MCF 10A (cell line): Measurements from ENCODE around the gene BNC2. TPM values are rescaled to one million over a fixed set of nuclear protein-coding genes. Genes with fewer than 3 reads are reported as not detected.

Experiments
- BruUV-seq: library from RNA; stranded (reverse); fragments of 400-500 nt; replicated peaks from 2 replicates; lab custom pipeline; 2021; lab: Mats Ljungman, UMichigan
- CTCF ChIA-PET: fragments of 300-600 bp; sonication (Branson Sonifier 250); formaldehyde crosslinking; extraction: SDS; loops from one replicate; lab custom pipeline; 2021; ENCODE audit warnings: antibody characterized with exemption, inconsistent platforms; lab: Yijun Ruan, JAX
- POLR2A ChIA-PET: fragments of 300-600, 350-650 bp; sonication (Branson Sonifier 250); formaldehyde crosslinking; extraction: SDS; loops from one replicate; lab custom pipeline; 2020; ENCODE audit warnings: antibody characterized with exemption, inconsistent platforms; lab: Yijun Ruan, JAX
- DNase-seq: peaks from one replicate; pipeline ENCODE4 v3.0.0-alpha.2; 2018; ENCODE audit not compliant: unreplicated experiment
- H3K27ac Mint-ChIP-seq: one replicate; pipeline ENCODE4 v1.8.0; 2022; ENCODE audit warnings: mild to moderate bottlenecking, low read depth, mixed read lengths; ENCODE audit not compliant: unreplicated experiment
- H3K27me3 Mint-ChIP-seq: one replicate; pipeline ENCODE4 v1.8.0; 2022; ENCODE audit warnings: mixed read lengths; ENCODE audit not compliant: insufficient read depth, unreplicated experiment
- H3K36me3 Mint-ChIP-seq: one replicate; pipeline ENCODE4 v1.8.0; 2022; ENCODE audit warnings: mild to moderate bottlenecking, moderate library complexity, mixed read lengths; ENCODE audit not compliant: insufficient read depth, unreplicated experiment
- H3K4me1 Mint-ChIP-seq: one replicate; pipeline ENCODE4 v1.8.0; 2022; ENCODE audit warnings: mixed read lengths; ENCODE audit not compliant: insufficient read depth, unreplicated experiment
- H3K4me3 Mint-ChIP-seq: one replicate; pipeline ENCODE4 v1.8.0; 2022; ENCODE audit warnings: mild to moderate bottlenecking, moderate library complexity, mixed read lengths; ENCODE audit not compliant: unreplicated experiment
- H3K9me3 Mint-ChIP-seq: one replicate; pipeline ENCODE4 v1.8.0; 2022; ENCODE audit warnings: mixed read lengths; ENCODE audit not compliant: unreplicated experiment
- intact Hi-C: fragments of 100-400 bp; cut with micrococcal nuclease; formaldehyde crosslinking; loops from 2 replicates; pipeline ENCODE4 v1.14.1; 2022
- total RNA-seq: library from RNA; stranded (reverse); gene quantifications from 2 replicates; pipeline ENCODE4 v1.2.3, GENCODE V29; 2022
- TF ChIP-seq, protein P1 (sequence below): fragments of 200-600 bp; IDR thresholded peaks from one replicate; pipeline ENCODE4 v1.8.0; 2022; ENCODE audit warnings: antibody characterized with exemption, mild to moderate bottlenecking; ENCODE audit not compliant: unreplicated experiment

Gene BNC2
- total RNA-seq, 1 experiment from 2014 or later = not detected

GRCh38 chr9:16899606-16900005, 29.1 kb upstream of the BNC2 start:
- H3K4me1 Mint-ChIP-seq = peaks cover 5% of the 10 kb centered on the region
- TF ChIP-seq, protein P1, sequence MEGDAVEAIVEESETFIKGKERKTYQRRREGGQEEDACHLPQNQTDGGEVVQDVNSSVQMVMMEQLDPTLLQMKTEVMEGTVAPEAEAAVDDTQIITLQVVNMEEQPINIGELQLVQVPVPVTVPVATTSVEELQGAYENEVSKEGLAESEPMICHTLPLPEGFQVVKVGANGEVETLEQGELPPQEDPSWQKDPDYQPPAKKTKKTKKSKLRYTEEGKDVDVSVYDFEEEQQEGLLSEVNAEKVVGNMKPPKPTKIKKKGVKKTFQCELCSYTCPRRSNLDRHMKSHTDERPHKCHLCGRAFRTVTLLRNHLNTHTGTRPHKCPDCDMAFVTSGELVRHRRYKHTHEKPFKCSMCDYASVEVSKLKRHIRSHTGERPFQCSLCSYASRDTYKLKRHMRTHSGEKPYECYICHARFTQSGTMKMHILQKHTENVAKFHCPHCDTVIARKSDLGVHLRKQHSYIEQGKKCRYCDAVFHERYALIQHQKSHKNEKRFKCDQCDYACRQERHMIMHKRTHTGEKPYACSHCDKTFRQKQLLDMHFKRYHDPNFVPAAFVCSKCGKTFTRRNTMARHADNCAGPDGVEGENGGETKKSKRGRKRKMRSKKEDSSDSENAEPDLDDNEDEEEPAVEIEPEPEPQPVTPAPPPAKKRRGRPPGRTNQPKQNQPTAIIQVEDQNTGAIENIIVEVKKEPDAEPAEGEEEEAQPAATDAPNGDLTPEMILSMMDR = no peak
- no peaks in the 10 kb centered on the region for H3K27me3 Mint-ChIP-seq
- ChIA-PET POLR2A (interaction anchor here (0.6 kb wide), 1 partner anchor 1591 kb away, joined by 4 read pairs; no protein-coding TSS in a partner anchor), CTCF (interaction anchor here (0.7 to 1.0 kb wide), 2 partner anchors 13 to 16 kb away, joined by 3 read pairs; no protein-coding TSS in a partner anchor)
- intact Hi-C loops = no loop called here
- DNase-seq = no peak
- no peak overlapping the region for H3K27ac Mint-ChIP-seq
- no peak overlapping the region for H3K4me3 Mint-ChIP-seq
- BruUV-seq = no TSS peak
- H3K36me3 Mint-ChIP-seq = no peaks in the 10 kb centered on the region
- no peaks in the 10 kb centered on the region for H3K9me3 Mint-ChIP-seq

DNA sequence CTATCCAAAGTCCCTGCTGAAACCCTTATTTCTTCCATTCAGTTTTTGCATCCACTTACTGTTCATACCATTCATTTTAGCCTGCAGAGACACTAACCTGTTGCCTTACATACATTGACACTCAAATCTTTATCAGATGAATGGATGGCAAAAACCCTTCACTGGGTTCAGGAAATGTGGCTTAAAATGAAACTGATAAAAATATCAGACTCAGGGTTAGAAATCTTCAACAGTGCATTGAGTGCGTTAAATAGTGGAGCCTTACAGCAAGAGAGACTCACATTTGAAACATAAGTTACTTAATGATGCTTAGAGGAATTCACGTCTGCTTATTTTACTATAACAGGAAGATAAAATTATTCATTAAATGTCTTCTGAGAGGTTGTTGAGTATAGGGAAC, 28.0 kb upstream of the BNC2 start:
- DNase-seq = no peak
- Mint-ChIP-seq H3K4me1 (peaks cover 5% of the 10 kb centered on the region), H3K4me3 (no peak overlapping the region), H3K9me3 (no peaks in the 10 kb centered on the region), H3K36me3 (no peaks in the 10 kb centered on the region), H3K27ac (no peak overlapping the region), H3K27me3 (no peaks in the 10 kb centered on the region)
- POLR2A ChIA-PET = no interaction called here
- TF ChIP-seq, protein P1 = no peak
- intact Hi-C loops = no loop called here
- CTCF ChIA-PET = no interaction called here
- no TSS peak for BruUV-seq

DNA sequence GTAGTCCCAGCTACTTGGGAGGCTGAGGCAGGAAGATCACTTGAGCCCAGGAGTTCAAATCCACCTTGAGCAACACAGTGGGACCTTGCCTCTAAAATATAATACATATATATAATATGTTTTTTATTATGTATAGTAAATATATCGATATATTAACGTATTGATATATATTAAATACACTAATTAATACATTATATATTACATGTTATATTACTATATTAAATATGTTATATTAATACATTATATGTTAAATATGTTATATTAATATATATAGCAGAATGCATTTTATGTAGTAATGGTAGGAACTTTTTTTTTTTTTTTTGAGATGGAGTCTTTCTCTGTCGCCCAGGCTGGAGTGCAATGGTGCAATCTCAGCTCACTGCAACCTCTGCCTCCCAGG, 18.1 kb upstream of the BNC2 start:
- Mint-ChIP-seq H3K4me3 (no peak overlapping the region), H3K27ac (no peak overlapping the region), H3K4me1 (no peaks in the 10 kb centered on the region), H3K36me3 (no peaks in the 10 kb centered on the region), H3K9me3 (no peaks in the 10 kb centered on the region), H3K27me3 (no peaks in the 10 kb centered on the region)
- no peak for DNase-seq
- intact Hi-C loops = no loop called here
- BruUV-seq = no TSS peak
- CTCF ChIA-PET = no interaction called here
- TF ChIP-seq, protein P1 = no peak
- POLR2A ChIA-PET = no interaction called here

DNA sequence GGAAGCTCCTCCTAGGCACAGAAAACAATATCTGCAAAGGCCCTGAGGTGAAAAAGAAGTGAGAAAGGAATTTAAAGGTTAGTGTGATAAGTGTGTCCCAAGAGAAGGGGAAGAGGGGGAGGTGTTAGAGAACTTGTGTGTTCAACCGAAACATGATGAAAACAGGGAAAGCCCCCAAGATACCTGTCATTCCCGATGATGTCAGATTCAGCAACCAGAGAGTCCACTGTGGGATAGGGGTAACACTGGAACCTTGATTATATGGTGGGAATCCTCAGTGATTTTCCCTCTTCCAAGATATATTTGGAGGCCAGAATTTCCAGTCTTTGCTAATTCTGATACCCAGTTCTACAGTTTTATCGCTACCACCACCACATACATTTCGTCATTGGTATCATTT, 15.5 kb upstream of the BNC2 start:
- intact Hi-C loops = no loop called here
- no TSS peak for BruUV-seq
- Mint-ChIP-seq H3K4me3 (no peak overlapping the region), H3K36me3 (no peaks in the 10 kb centered on the region), H3K27me3 (no peaks in the 10 kb centered on the region), H3K27ac (no peak overlapping the region), H3K4me1 (no peaks in the 10 kb centered on the region), H3K9me3 (no peaks in the 10 kb centered on the region)
- DNase-seq = no peak
- POLR2A ChIA-PET = no interaction called here
- CTCF ChIA-PET = interaction anchor here (0.6 kb wide), 1 partner anchor 763 kb away, joined by 4 read pairs; no protein-coding TSS in a partner anchor
- TF ChIP-seq, protein P1 = no peak
